ENCODE measurements around the gene PRDX4.

DNA sequence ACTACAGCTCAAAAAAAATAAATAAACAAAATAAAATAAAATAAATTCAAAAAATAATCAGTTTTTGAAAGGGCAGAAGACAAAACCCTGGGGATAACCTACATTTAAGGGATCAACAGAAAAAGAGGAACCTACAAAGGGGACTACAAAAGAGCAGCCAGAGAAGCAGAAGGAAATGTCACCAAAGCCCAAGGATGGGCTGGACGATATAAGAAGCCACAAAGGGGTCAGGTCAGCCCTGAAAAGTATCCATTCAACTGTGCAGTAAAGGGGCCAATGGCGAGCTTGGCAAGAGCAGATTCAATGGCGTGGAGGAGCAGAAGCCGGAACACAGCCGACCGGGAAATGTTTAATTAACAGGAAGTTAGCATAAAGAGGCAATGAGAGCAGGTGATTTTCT, 58.9 kb downstream of the PRDX4 start:
- no peak for TF ChIP-seq EZH2 (IDR thresholded peaks at IDR 0.05; ENCODE audit: low read length, unreplicated experiment)
- TF ChIP-seq, protein P1, sequence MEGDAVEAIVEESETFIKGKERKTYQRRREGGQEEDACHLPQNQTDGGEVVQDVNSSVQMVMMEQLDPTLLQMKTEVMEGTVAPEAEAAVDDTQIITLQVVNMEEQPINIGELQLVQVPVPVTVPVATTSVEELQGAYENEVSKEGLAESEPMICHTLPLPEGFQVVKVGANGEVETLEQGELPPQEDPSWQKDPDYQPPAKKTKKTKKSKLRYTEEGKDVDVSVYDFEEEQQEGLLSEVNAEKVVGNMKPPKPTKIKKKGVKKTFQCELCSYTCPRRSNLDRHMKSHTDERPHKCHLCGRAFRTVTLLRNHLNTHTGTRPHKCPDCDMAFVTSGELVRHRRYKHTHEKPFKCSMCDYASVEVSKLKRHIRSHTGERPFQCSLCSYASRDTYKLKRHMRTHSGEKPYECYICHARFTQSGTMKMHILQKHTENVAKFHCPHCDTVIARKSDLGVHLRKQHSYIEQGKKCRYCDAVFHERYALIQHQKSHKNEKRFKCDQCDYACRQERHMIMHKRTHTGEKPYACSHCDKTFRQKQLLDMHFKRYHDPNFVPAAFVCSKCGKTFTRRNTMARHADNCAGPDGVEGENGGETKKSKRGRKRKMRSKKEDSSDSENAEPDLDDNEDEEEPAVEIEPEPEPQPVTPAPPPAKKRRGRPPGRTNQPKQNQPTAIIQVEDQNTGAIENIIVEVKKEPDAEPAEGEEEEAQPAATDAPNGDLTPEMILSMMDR (conservative IDR thresholded peaks at IDR 0.05; ENCODE audit: low read depth, low read length) = no peak
- no peak for TF ChIP-seq EZH2phosphoT487 (IDR thresholded peaks at IDR 0.05; ENCODE audit: borderline replicate concordance, low read length)
